Loucy (cell line): Measurements from ENCODE around the gene NDST1.

Experiments
- CTCF ChIP-seq: fragments of 200-600 bp; sonication (generic); conservative IDR thresholded peaks from 2 replicates; pipeline ENCODE4 v1.5.1; 2014; ENCODE audit warnings: mild to moderate bottlenecking, antibody characterized with exemption, low read length
- EZH2phosphoT487 ChIP-seq: fragments of 200-600 bp; IDR thresholded peaks from 2 replicates; pipeline ENCODE4 v1.6.1; 2018; ENCODE audit warnings: antibody characterized with exemption, mild to moderate bottlenecking, moderate library complexity, borderline replicate concordance

DNA sequence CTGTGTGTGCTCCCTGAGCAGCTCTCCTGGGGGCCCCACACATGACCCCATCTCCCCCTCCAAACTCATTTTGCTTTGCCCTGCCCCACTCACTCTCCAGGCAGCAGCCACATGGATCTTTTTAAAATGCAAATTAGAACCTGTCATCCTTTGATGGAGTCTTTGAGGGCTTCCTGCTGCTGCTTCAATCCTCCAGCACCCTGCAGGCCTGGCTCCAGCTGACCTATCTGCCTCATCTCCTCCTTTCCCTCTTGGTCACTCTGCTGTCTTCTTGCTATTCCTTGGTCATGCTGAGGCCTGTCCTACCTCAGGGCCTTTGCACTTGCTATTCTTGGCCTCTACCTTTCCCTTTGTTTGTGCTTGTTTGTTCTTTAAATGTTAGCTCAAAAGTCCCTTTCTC is 17.9 kb downstream of the NDST1 start:
- TF ChIP-seq CTCF = no peak
- TF ChIP-seq EZH2phosphoT487 = no peak
